CD4-positive, alpha-beta T cell treated with Interferon gamma for 1 hour (primary cell): Measurements from ENCODE around the gene TBC1D8.
A peak's percentile ranks its signal among the peaks of the same experiment; 100 is the strongest.

Experiments used
- DNase-seq: peaks from one replicate; pipeline ENCODE4 v3.0.0-alpha.2; 2020

TBC1D8 gene

DNA sequence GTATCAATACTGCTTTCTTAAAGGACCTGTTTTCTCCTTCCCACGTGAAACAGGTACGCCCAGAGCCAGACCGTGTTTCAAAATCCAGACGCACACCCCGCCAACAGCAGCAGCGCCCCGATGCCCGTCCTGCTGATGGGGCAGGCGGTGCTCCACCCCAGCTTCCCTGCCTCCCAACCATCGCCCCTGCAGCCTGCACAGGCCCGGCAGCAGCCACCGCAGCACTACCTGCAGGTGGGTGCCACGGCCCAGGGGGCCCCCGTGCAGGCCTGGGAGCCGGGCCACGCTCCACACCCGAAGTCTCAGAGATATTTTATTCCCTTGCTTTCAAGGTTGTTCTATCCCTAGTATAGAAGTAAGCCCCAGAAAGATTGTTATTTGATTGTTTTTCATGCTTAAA is 157.9 kb downstream of the TBC1D8 start:
- DNase-seq, result no peak

- no peak for DNase-seq
These were observed 158.9 kb downstream of the TBC1D8 start for GRCh38 chr2:100992262-100992661.

DNA sequence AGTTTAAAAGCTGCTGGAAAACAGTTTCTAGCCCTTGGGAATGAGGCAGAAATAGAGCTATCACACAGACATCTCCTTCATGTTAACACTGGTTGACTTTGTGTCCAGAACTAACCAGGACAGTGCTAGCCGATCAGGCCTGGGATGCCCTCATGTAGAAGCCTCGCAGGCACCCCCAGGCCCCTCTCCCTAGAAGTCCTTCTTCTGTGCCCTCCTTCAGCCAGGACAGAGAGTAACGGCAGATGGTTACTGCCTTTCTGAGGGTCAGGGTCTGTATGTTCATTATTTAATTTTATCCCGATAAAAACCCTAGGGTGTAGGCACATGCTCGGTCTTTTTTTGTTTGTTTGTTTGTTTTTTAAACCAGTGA is 159.8 kb downstream of the TBC1D8 start:
- no peak for DNase-seq

GRCh38 chr2:100990650-100991403 is 160.4 kb downstream of the TBC1D8 start:
- DNase-seq, result no peak

- no peak for DNase-seq
These were observed 161.0 kb downstream of the TBC1D8 start for GRCh38 chr2:100990166-100990565.

GRCh38 chr2:100989666-100990065 is 161.5 kb downstream of the TBC1D8 start:
- DNase-seq, result no peak

GRCh38 chr2:100988630-100989417 is 162.4 kb downstream of the TBC1D8 start:
- no peak for DNase-seq

- DNase-seq, result no peak
These were observed 163.2 kb downstream of the TBC1D8 start for GRCh38 chr2:100987974-100988373.

DNA sequence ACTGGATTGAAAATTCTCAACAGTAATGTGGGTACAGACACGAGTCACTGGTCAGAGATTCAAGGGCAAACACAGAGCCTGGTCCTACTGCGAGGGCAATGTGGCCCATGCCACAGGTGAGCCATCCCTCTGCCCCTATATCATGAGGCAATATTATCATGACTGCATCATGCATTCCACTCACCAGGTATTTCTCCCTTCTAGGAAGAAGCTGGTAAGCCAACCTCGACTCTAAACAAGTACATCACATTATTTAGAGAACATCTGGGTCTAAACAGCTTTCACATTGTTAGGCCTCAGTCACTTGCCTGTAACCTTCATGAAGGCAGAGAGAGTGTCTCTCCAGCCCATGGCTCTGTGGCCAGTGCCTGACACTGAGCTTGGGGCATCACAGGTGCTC is 163.6 kb downstream of the TBC1D8 start:
- no peak for DNase-seq

GRCh38 chr2:100986157-100986556 is 165.0 kb downstream of the TBC1D8 start:
- DNase-seq, result no peak

DNA sequence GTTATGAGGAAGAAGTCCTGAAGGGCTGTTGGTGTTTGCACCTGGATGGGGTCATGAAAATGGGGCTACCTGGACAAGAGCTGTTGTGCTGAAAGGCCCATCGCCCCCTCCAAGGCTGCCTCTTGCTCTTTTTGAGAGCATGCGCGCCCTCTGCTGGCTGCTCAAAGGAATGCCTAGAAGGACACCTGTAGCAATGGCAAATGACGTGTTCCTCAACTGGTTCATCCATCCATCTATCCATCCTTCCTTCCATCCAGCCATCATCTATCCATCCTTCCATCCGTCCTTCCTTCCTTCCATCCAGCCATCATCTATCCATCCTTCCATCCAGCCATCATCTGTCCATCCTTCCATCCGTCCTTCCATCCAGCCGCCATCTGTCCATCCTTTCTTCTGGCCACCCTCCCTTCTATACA is 166.3 kb downstream of the TBC1D8 start:
- peak; percentile 75 for DNase-seq

GRCh38 chr2:100983684-100984310 is 167.4 kb downstream of the TBC1D8 start:
- no peak for DNase-seq

- no peak for DNase-seq
These were observed 168.0 kb downstream of the TBC1D8 start for GRCh38 chr2:100983201-100983600.

GRCh38 chr2:100982431-100982861 is 168.7 kb downstream of the TBC1D8 start:
- DNase-seq, result no peak

- no peak for DNase-seq
These were observed 170.2 kb downstream of the TBC1D8 start for GRCh38 chr2:100981011-100981410.

- DNase-seq, result no peak
These were observed 171.1 kb downstream of the TBC1D8 start for GRCh38 chr2:100980046-100980445.

GRCh38 chr2:100978582-100979191 is 172.5 kb downstream of the TBC1D8 start:
- DNase-seq, result no peak

- DNase-seq, result no peak
These were observed 173.7 kb downstream of the TBC1D8 start for GRCh38 chr2:100977511-100977910.

- DNase-seq, result no peak
These were observed 174.4 kb downstream of the TBC1D8 start for GRCh38 chr2:100976645-100977391.

DNA sequence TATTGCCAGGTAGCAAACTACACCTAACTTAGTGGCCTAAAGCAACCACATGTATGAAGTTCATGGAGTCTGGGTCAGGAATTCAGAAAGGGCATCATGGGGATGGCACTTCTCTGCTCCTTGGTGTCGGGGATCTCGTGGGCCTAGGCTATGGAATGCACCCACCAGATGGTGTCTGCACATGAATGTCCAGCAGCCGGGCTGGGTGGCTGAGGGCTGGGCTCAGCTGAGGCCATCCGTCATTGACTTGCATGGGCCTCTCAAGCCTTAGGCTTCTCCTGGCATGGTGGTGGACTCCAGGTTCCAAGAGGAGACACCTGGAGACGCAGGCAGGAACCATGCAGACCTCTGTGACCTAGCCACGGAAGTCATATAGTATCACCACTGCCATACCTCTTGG is 175.1 kb downstream of the TBC1D8 start:
- DNase-seq, result no peak

GRCh38 chr2:100975521-100975785 is 175.7 kb downstream of the TBC1D8 start:
- no peak for DNase-seq

- no peak for DNase-seq
These were observed 176.3 kb downstream of the TBC1D8 start for GRCh38 chr2:100974712-100975520.
